ENCODE results near the gene SRGAP1.

DNA sequence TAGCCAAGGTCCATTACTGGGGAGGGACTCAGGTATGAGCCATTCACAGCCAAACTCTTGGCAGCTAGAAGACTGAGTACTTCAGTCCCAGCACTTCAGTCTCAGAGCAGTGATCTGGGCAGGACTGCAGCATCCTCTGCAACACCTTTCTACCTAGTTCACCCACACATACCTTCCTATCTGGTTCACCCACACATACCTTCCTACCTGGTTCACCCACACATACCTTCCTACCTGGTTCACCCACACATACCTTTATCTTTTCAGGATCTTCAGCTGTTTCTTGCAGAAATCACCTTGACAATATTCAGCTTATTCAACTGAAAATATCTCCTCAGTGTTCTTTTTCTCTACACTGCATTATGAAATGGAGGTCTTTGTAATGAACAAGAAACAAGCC lies 101.3 kb downstream of the SRGAP1 start:
- no peak for TF ChIP-seq JUND (CRISPR knock-in tag; IDR thresholded peaks at IDR 0.05)
- TF ChIP-seq ZFX (CRISPR knock-in tag; IDR thresholded peaks at IDR 0.05; ENCODE audit: low read depth), result no peak
- no peak for TF ChIP-seq KAT2B (IDR thresholded peaks at IDR 0.05; ENCODE audit: borderline replicate concordance, low read depth, low read length)
- TF ChIP-seq, protein P1, sequence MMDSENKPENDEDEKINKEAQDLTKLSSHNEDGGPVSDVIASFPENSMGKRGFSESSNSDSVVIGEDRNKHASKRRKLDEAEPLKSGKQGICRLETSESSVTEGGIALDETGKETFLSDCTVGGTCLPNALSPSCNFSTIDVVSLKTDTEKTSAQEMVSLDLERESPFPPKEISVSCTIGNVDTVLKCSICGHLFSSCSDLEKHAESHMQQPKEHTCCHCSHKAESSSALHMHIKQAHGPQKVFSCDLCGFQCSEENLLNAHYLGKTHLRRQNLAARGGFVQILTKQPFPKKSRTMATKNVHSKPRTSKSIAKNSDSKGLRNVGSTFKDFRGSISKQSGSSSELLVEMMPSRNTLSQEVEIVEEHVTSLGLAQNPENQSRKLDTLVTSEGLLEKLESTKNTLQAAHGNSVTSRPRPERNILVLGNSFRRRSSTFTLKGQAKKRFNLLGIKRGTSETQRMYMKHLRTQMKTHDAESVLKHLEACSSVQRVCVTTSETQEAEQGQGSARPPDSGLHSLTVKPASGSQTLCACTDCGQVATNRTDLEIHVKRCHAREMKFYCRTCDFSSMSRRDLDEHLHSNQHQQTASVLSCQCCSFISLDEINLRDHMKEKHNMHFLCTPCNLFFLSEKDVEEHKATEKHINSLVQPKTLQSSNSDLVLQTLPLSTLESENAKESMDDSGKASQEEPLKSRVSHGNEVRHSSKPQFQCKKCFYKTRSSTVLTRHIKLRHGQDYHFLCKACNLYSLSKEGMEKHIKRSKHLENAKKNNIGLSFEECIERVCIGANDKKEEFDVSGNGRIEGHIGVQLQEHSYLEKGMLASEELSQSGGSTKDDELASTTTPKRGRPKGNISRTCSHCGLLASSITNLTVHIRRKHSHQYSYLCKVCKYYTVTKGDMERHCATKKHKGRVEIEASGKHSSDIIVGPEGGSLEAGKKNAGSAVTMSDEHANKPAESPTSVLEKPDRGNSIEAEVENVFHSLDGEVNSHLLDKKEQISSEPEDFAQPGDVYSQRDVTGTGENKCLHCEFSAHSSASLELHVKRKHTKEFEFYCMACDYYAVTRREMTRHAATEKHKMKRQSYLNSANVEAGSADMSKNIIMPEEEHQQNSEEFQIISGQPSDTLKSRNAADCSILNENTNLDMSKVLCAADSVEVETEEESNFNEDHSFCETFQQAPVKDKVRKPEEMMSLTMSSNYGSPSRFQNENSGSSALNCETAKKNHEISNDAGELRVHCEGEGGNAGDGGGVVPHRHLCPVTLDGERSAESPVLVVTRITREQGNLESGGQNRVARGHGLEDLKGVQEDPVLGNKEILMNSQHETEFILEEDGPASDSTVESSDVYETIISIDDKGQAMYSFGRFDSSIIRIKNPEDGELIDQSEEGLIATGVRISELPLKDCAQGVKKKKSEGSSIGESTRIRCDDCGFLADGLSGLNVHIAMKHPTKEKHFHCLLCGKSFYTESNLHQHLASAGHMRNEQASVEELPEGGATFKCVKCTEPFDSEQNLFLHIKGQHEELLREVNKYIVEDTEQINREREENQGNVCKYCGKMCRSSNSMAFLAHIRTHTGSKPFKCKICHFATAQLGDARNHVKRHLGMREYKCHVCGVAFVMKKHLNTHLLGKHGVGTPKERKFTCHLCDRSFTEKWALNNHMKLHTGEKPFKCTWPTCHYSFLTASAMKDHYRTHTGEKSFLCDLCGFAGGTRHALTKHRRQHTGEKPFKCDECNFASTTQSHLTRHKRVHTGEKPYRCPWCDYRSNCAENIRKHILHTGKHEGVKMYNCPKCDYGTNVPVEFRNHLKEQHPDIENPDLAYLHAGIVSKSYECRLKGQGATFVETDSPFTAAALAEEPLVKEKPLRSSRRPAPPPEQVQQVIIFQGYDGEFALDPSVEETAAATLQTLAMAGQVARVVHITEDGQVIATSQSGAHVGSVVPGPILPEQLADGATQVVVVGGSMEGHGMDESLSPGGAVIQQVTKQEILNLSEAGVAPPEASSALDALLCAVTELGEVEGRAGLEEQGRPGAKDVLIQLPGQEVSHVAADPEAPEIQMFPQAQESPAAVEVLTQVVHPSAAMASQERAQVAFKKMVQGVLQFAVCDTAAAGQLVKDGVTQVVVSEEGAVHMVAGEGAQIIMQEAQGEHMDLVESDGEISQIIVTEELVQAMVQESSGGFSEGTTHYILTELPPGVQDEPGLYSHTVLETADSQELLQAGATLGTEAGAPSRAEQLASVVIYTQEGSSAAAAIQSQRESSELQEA (CRISPR knock-in tag; IDR thresholded peaks at IDR 0.05; ENCODE audit: not compliant biosample characterization), result no peak
- TF ChIP-seq, protein P2, sequence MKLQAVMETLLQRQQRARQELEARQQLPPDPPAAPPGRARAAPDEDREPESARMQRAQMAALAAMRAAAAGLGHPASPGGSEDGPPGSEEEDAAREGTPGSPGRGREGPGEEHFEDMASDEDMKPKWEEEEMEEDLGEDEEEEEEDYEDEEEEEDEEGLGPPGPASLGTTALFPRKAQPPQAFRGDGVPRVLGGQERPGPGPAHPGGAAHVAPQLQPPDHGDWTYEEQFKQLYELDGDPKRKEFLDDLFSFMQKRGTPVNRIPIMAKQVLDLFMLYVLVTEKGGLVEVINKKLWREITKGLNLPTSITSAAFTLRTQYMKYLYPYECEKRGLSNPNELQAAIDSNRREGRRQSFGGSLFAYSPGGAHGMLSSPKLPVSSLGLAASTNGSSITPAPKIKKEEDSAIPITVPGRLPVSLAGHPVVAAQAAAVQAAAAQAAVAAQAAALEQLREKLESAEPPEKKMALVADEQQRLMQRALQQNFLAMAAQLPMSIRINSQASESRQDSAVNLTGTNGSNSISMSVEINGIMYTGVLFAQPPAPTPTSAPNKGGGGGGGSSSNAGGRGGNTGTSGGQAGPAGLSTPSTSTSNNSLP (IDR thresholded peaks at IDR 0.05; ENCODE audit: low read depth, low read length), result no peak
- no peak for TF ChIP-seq RBAK (CRISPR knock-in tag; IDR thresholded peaks at IDR 0.05)
- TF ChIP-seq, protein P3, sequence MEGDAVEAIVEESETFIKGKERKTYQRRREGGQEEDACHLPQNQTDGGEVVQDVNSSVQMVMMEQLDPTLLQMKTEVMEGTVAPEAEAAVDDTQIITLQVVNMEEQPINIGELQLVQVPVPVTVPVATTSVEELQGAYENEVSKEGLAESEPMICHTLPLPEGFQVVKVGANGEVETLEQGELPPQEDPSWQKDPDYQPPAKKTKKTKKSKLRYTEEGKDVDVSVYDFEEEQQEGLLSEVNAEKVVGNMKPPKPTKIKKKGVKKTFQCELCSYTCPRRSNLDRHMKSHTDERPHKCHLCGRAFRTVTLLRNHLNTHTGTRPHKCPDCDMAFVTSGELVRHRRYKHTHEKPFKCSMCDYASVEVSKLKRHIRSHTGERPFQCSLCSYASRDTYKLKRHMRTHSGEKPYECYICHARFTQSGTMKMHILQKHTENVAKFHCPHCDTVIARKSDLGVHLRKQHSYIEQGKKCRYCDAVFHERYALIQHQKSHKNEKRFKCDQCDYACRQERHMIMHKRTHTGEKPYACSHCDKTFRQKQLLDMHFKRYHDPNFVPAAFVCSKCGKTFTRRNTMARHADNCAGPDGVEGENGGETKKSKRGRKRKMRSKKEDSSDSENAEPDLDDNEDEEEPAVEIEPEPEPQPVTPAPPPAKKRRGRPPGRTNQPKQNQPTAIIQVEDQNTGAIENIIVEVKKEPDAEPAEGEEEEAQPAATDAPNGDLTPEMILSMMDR (CRISPR knock-in tag; IDR thresholded peaks at IDR 0.05), result no peak
- TF ChIP-seq MYNN (CRISPR knock-in tag; IDR thresholded peaks at IDR 0.05; ENCODE audit: low read depth), result no peak
- TF ChIP-seq DNMT1 (CRISPR knock-in tag; IDR thresholded peaks at IDR 0.05), result no peak
